ENCODE data around the gene EXO1.

DNA sequence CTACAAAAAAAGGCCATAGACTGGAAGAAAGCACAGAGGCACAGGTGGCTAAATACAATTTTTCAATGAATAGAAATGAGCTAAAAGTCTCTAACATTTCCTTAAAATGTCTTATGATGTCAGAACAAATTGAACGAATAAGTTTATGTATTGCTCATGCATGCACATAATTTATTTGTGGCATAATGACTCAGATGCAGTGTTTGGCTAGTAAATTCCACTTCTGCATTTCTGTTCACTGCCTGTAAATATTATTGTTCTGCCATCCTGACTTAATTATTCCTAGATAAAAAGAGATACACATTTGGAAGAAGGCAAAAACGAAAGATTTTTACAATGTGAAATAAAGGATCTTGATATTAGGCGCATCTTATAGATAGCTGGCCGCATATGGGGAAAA lies 26.6 kb upstream of the EXO1 start:
- TF ChIP-seq, protein P1, sequence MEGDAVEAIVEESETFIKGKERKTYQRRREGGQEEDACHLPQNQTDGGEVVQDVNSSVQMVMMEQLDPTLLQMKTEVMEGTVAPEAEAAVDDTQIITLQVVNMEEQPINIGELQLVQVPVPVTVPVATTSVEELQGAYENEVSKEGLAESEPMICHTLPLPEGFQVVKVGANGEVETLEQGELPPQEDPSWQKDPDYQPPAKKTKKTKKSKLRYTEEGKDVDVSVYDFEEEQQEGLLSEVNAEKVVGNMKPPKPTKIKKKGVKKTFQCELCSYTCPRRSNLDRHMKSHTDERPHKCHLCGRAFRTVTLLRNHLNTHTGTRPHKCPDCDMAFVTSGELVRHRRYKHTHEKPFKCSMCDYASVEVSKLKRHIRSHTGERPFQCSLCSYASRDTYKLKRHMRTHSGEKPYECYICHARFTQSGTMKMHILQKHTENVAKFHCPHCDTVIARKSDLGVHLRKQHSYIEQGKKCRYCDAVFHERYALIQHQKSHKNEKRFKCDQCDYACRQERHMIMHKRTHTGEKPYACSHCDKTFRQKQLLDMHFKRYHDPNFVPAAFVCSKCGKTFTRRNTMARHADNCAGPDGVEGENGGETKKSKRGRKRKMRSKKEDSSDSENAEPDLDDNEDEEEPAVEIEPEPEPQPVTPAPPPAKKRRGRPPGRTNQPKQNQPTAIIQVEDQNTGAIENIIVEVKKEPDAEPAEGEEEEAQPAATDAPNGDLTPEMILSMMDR (IDR thresholded peaks at IDR 0.05) = no peak
- TF ChIP-seq POLR2A (IDR thresholded peaks at IDR 0.05) = no peak

Measured in right lobe of liver (tissue), 4 donors.